ENCODE data around the gene NTM. TPM values are rescaled to one million over a fixed set of nuclear protein-coding genes. Genes with fewer than 3 reads are reported as not detected.

Gene NTM
- total and polyA plus RNA-seq, 2 donors (not counting 3 experiments of a cell fraction or from before 2014, with no cell fraction given) = 1.00 to 1.1 TPM

DNA sequence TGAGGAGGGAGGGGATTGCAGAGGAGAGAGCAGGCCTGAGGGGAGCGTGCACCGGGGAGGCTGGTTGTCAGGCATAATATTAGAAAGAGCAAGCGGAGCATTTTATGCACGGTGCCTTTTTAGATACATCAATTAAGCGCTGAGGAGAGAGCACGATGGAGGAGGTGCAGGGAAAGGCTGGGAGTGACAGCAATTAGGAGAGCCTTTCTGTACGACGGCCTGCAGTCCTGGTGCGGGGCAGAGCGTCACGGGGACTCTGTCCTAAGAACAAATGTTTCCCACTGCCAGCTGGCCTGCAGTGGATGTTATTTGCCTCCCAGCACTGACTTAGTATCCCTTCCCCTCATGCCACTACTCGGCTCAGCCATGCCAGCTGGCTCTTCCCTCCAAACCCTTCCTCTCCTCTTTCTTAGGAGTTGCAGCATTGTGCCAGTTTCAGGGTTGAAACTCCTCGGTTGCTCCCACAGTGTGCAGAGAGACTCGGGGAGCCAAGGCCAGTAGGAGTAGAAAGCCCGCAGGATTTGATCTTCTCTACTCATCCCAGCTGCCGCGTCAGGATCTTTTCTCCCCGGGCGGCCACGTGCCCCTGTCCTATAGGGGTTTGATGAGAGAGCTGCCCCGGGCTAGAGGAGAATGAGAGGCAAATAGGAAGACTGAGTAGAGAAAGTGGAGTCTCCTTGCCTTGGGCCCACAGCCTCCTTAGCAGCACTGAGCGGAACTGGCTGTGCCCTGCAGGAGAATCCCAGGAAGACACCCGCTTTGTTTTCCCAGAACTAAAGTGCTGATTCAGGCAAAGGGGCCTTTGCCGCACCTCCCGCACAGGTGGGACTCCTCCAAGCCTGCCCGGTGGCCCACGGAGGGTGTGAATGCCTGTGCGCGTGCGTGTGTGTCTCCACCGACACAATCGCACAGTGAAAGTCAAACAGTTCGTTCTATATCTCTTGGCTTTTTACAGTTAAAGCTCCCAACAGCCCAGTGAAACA, 875.3 kb downstream of the NTM start:
- no peak overlapping the region for H3K4me2 ChIP-seq (ENCODE audit: insufficient read depth, low read length)
- H3K4me3 ChIP-seq (replicated peaks in 1 of 3; ENCODE audit: insufficient read depth in 1 of 3, low read depth in 1 of 3, low read length in 3 of 3) = no peak overlapping the region
- no peaks in the 10 kb centered on the region for H3K4me1 ChIP-seq (ENCODE audit: control insufficient read depth, extremely low read depth, insufficient read depth, low read length)
- H4K20me1 ChIP-seq (replicated peaks; ENCODE audit: control insufficient read depth, extremely low read depth, insufficient read depth, low read length) = no peaks in the 10 kb centered on the region
- ChIA-PET CTCF (no interaction called here), POLR2A (no interaction called here)
- FAIRE-seq (no peak), DNase-seq (ENCODE audit: low read depth, low spot score) (no peak)
- no peak overlapping the region for H3K27ac ChIP-seq (ENCODE audit: insufficient read depth, low read depth, low read length)
- TF ChIP-seq FOS (IDR thresholded peaks at IDR 0.05; ENCODE audit: borderline replicate concordance, insufficient read depth, low read length) (no peak), MYC (IDR thresholded peaks at IDR 0.05; ENCODE audit: low read depth, low read length) (no peak)
- no peaks in the 10 kb centered on the region for H3K9me3 ChIP-seq (replicated peaks; ENCODE audit: control insufficient read depth, insufficient read depth, low read length)
- no peaks in the 10 kb centered on the region for H3K36me3 ChIP-seq (ENCODE audit: control insufficient read depth in 2 of 2, extremely low read depth in 1 of 2, insufficient read depth in 2 of 2, low read length in 2 of 2)
- no peak overlapping the region for H2AFZ ChIP-seq (ENCODE audit: low read depth, low read length)
- no TSS peak for BruUV-seq (replicated peaks)
- no peaks in the 10 kb centered on the region for H3K9me1 ChIP-seq (replicated peaks; ENCODE audit: control insufficient read depth, extremely low read depth, insufficient read depth, low read length)
- intact Hi-C loops (cut with micrococcal nuclease) = no loop called here
- dilution Hi-C loops (cut with MboI; ENCODE audit: extremely low pct_ligation_motif_present, low sequenced_read_pairs) = no loop called here
- H3K27me3 ChIP-seq (ENCODE audit: control insufficient read depth in 2 of 2, insufficient read depth in 2 of 2, low read length in 2 of 2) = no peaks in the 10 kb centered on the region
- no peak overlapping the region for H3K9ac ChIP-seq (replicated peaks; ENCODE audit: extremely low read depth, insufficient read depth, low read length)
- no peaks in the 10 kb centered on the region for H3K79me2 ChIP-seq (ENCODE audit: control insufficient read depth, insufficient read depth, low read length)

DNA sequence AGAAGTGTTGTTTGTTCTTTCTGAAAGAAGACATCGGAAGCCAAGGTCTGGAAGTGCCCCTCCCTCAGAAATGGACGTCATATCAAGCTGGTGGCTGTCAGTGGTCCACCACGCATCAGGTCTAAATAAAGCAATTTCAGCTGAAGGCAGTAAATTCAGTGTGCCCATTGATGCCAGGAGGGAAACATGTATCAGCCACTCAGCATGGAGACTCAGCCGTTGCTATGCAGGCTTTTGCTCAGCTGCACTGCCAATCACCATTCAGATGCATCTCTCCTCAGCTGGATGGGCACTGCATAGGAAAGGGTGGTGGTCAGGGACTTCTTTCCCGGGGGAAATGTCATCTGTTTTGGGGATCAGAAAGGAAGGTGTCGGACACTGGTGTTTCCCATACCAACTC, 878.2 kb downstream of the NTM start:
- Histone ChIP-seq H3K4me2 (ENCODE audit: insufficient read depth, low read length) (no peak overlapping the region), H3K27ac (ENCODE audit: insufficient read depth, low read depth, low read length) (no peak overlapping the region), H3K4me3 (replicated peaks in 1 of 3; ENCODE audit: insufficient read depth in 1 of 3, low read depth in 1 of 3, low read length in 3 of 3) (no peak overlapping the region), H4K20me1 (replicated peaks; ENCODE audit: control insufficient read depth, extremely low read depth, insufficient read depth, low read length) (no peaks in the 10 kb centered on the region), H3K36me3 (ENCODE audit: control insufficient read depth in 2 of 2, extremely low read depth in 1 of 2, insufficient read depth in 2 of 2, low read length in 2 of 2) (no peaks in the 10 kb centered on the region), H3K79me2 (ENCODE audit: control insufficient read depth, insufficient read depth, low read length) (no peaks in the 10 kb centered on the region), H3K27me3 (ENCODE audit: control insufficient read depth in 2 of 2, insufficient read depth in 2 of 2, low read length in 2 of 2) (no peaks in the 10 kb centered on the region), H3K4me1 (ENCODE audit: control insufficient read depth, extremely low read depth, insufficient read depth, low read length) (no peaks in the 10 kb centered on the region), H2AFZ (ENCODE audit: low read depth, low read length) (no peak overlapping the region), H3K9me3 (replicated peaks; ENCODE audit: control insufficient read depth, insufficient read depth, low read length) (no peaks in the 10 kb centered on the region), H3K9ac (replicated peaks; ENCODE audit: extremely low read depth, insufficient read depth, low read length) (no peak overlapping the region), H3K9me1 (replicated peaks; ENCODE audit: control insufficient read depth, extremely low read depth, insufficient read depth, low read length) (no peaks in the 10 kb centered on the region)
- no peak for DNase-seq (ENCODE audit: low read depth, low spot score)
- intact Hi-C loops (cut with micrococcal nuclease) = no loop called here
- dilution Hi-C loops (cut with MboI; ENCODE audit: extremely low pct_ligation_motif_present, low sequenced_read_pairs) = no loop called here
- BruUV-seq (replicated peaks) = no TSS peak
- POLR2A ChIA-PET = no interaction called here
- FAIRE-seq = no peak
- CTCF ChIA-PET = no interaction called here
- TF ChIP-seq FOS (IDR thresholded peaks at IDR 0.05; ENCODE audit: borderline replicate concordance, insufficient read depth, low read length) (no peak), MYC (IDR thresholded peaks at IDR 0.05; ENCODE audit: low read depth, low read length) (no peak), EZH2 (IDR thresholded peaks at IDR 0.05; ENCODE audit: borderline replicate concordance, low read depth, low read length, severe bottlenecking) (no peak), GATA2 (IDR thresholded peaks at IDR 0.05; ENCODE audit: insufficient read depth, insufficient read length, low read depth, low read length) (no peak), POLR2A (IDR thresholded peaks at IDR 0.05; ENCODE audit: low read depth, low read length) (no peak), JUN (IDR thresholded peaks at IDR 0.05; ENCODE audit: borderline replicate concordance, insufficient read depth, insufficient read length, low read depth) (no peak), POLR2AphosphoS5 (IDR thresholded peaks at IDR 0.05; ENCODE audit: insufficient read depth, low read depth, low read length) (no peak)
- TF ChIP-seq, protein P1, sequence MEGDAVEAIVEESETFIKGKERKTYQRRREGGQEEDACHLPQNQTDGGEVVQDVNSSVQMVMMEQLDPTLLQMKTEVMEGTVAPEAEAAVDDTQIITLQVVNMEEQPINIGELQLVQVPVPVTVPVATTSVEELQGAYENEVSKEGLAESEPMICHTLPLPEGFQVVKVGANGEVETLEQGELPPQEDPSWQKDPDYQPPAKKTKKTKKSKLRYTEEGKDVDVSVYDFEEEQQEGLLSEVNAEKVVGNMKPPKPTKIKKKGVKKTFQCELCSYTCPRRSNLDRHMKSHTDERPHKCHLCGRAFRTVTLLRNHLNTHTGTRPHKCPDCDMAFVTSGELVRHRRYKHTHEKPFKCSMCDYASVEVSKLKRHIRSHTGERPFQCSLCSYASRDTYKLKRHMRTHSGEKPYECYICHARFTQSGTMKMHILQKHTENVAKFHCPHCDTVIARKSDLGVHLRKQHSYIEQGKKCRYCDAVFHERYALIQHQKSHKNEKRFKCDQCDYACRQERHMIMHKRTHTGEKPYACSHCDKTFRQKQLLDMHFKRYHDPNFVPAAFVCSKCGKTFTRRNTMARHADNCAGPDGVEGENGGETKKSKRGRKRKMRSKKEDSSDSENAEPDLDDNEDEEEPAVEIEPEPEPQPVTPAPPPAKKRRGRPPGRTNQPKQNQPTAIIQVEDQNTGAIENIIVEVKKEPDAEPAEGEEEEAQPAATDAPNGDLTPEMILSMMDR (IDR thresholded peaks at IDR 0.05; ENCODE audit: extremely low read depth in 1 of 2, insufficient read depth in 1 of 2, low read depth in 1 of 2, low read length in 2 of 2) = no peak

Measured in endothelial cell of umbilical vein (primary cell).